CD14-positive monocyte (primary cell): ENCODE results near the gene INPP5K. TPM values are rescaled to one million over a fixed set of nuclear protein-coding genes. Genes with fewer than 3 reads are reported as not detected.

Experiments used
- DNase-seq, 3 donors: peaks; one replicate each; pipeline ENCODE4 v3.0.0-alpha.2; 2011 to 2022
- H2AFZ ChIP-seq: 2 replicates; pipeline ENCODE4 v1.6.0; 2012; ENCODE audit warnings: mild to moderate bottlenecking, low read depth, low read length, inconsistent platforms; ENCODE audit not compliant: insufficient read depth, poor library complexity, severe bottlenecking
- H3K27ac ChIP-seq, 2 donors: 1 replicate in 1 of 2; 2 replicates in 1 of 2; pipeline ENCODE4 v1.5.1; 2012 to 2013; ENCODE audit warnings: low read length in 2 of 2, control low read depth in 1 of 2, inconsistent platforms in 1 of 2, low read depth in 1 of 2, mild to moderate bottlenecking in 1 of 2
- H3K27me3 ChIP-seq, 2 donors: one replicate each; pipeline versions ENCODE4 v1.6.0 to v1.6.1; 2011 to 2013; ENCODE audit warnings: low read length in 2 of 2; ENCODE audit not compliant: control insufficient read depth in 2 of 2, insufficient read depth in 2 of 2
- H3K36me3 ChIP-seq, 2 donors: replicated peaks in 1 of 2; 1 replicate in 1 of 2; 2 replicates in 1 of 2; pipeline versions ENCODE4 v1.5.1 to v1.6.1; 2012 to 2013; ENCODE audit warnings: low read length in 2 of 2, control low read depth in 1 of 2, inconsistent platforms in 1 of 2, mild to moderate bottlenecking in 1 of 2; ENCODE audit not compliant: insufficient read depth in 2 of 2, control insufficient read depth in 1 of 2
- H3K4me1 ChIP-seq, 2 donors: 1 replicate in 1 of 2; 2 replicates in 1 of 2; pipeline versions ENCODE4 v1.5.1 to v1.6.1; 2012 to 2013; ENCODE audit warnings: low read length in 2 of 2, control low read depth in 1 of 2, inconsistent platforms in 1 of 2, mild to moderate bottlenecking in 1 of 2, moderate library complexity in 1 of 2; ENCODE audit not compliant: insufficient read depth in 2 of 2, control insufficient read depth in 1 of 2
- H3K4me2 ChIP-seq: replicated peaks from 2 replicates; pipeline ENCODE3; 2012; ENCODE audit warnings: low read length, moderate library complexity, mild to moderate bottlenecking; ENCODE audit not compliant: poor library complexity, severe bottlenecking; ENCODE audit errors: extremely low read depth
- H3K4me3 ChIP-seq, 3 experiments: fragments of 200-600 bp in 1 of 3; sonication (generic) in 1 of 3; replicated peaks in 1 of 3; 1 replicate in 2 of 3; 2 replicates in 1 of 3; pipeline ENCODE4 v1.5.1; 2011 to 2013; ENCODE audit warnings: low read length in 3 of 3, mild to moderate bottlenecking in 3 of 3, control low read depth in 2 of 3, low read depth in 2 of 3, inconsistent platforms in 1 of 3, moderate library complexity in 1 of 3
- H3K79me2 ChIP-seq: 2 replicates; pipeline ENCODE4 v1.6.0; 2012; ENCODE audit warnings: mild to moderate bottlenecking, control low read depth, inconsistent platforms, low read length, moderate library complexity; ENCODE audit not compliant: insufficient read depth
- H3K9ac ChIP-seq: 2 replicates; pipeline ENCODE4 v1.6.0; 2017; ENCODE audit warnings: low read length, mild to moderate bottlenecking; ENCODE audit not compliant: insufficient read depth, poor library complexity, severe bottlenecking
- H3K9me3 ChIP-seq, 2 donors: replicated peaks in 1 of 2; 1 replicate in 1 of 2; 2 replicates in 1 of 2; pipeline versions ENCODE4 v1.5.1 to v1.6.1; 2012 to 2013; ENCODE audit warnings: low read length in 2 of 2, control low read depth in 1 of 2; ENCODE audit not compliant: control insufficient read depth in 1 of 2, insufficient read depth in 1 of 2
- H4K20me1 ChIP-seq: 2 replicates; pipeline ENCODE4 v1.6.0; 2012; ENCODE audit warnings: mild to moderate bottlenecking, low read length, control low read depth, moderate library complexity; ENCODE audit not compliant: insufficient read depth
- H3K27ac Mint-ChIP-seq, 7 donors: one replicate each; pipeline ENCODE4 v1.8.0; 2020; ENCODE audit warnings: mild to moderate bottlenecking in 7 of 7, mixed read lengths in 7 of 7, moderate library complexity in 6 of 7, inconsistent platforms in 2 of 7
- H3K27me3 Mint-ChIP-seq, 3 donors: one replicate each; pipeline ENCODE4 v1.8.0; 2021 to 2022; ENCODE audit warnings: low read depth in 3 of 3, mild to moderate bottlenecking in 3 of 3, mixed read lengths in 3 of 3, moderate library complexity in 3 of 3, inconsistent platforms in 1 of 3
- H3K36me3 Mint-ChIP-seq, 2 donors: one replicate each; pipeline ENCODE4 v1.8.0; 2020; ENCODE audit warnings: mixed read lengths in 2 of 2, inconsistent platforms in 1 of 2, mild to moderate bottlenecking in 1 of 2
- H3K4me1 Mint-ChIP-seq: one replicate; pipeline ENCODE4 v1.8.0; 2020; ENCODE audit warnings: mild to moderate bottlenecking, mixed read lengths
- H3K4me3 Mint-ChIP-seq, 2 donors: one replicate each; pipeline ENCODE4 v1.8.0; 2020; ENCODE audit warnings: mild to moderate bottlenecking in 2 of 2, mixed read lengths in 2 of 2, moderate library complexity in 1 of 2
- H3K9me3 Mint-ChIP-seq, 7 donors: one replicate each; pipeline ENCODE4 v1.8.0; 2020 to 2022; ENCODE audit warnings: mixed read lengths in 7 of 7, mild to moderate bottlenecking in 6 of 7, moderate library complexity in 6 of 7, inconsistent platforms in 2 of 7
- WGBS: methylation state at CpG from one replicate; pipeline ENCODE4 v1.1.5; 2013; ENCODE audit warnings: missing lambda C conversion rate; ENCODE audit not compliant: insufficient coverage; 5-methylcytosine and 5-hydroxymethylcytosine counted together
- intact Hi-C, 2 donors: fragments of 100-400 bp; cut with micrococcal nuclease; formaldehyde crosslinking; loops; one replicate each; pipeline versions ENCODE4 v1.15.0 to v1.15.1; 2023
- polyA plus RNA-seq, 3 donors: library from polyadenylated mRNA; depleted of rRNA in 1 of 3; unstranded in 2 of 3; stranded (reverse) in 1 of 3; fragments of 300-500 nt in 2 of 3; fragments of >200 nt in 1 of 3; fragmentation: Illumina TruSeq in 2 of 3; gene quantifications; 1 replicate in 2 of 3; 2 replicates in 1 of 3; pipeline ENCODE4 v1.2.3, GENCODE V29; 2012 to 2021
- TF ChIP-seq, protein P1 (sequence below): fragments of 200-600 bp; IDR thresholded peaks from one replicate; pipeline ENCODE4 v1.8.0; 2022; ENCODE audit warnings: antibody characterized with exemption, mild to moderate bottlenecking

The INPP5K gene
- polyA plus RNA-seq, 3 donors, result 50.3 to 58.7 (median 53.0) TPM

DNA sequence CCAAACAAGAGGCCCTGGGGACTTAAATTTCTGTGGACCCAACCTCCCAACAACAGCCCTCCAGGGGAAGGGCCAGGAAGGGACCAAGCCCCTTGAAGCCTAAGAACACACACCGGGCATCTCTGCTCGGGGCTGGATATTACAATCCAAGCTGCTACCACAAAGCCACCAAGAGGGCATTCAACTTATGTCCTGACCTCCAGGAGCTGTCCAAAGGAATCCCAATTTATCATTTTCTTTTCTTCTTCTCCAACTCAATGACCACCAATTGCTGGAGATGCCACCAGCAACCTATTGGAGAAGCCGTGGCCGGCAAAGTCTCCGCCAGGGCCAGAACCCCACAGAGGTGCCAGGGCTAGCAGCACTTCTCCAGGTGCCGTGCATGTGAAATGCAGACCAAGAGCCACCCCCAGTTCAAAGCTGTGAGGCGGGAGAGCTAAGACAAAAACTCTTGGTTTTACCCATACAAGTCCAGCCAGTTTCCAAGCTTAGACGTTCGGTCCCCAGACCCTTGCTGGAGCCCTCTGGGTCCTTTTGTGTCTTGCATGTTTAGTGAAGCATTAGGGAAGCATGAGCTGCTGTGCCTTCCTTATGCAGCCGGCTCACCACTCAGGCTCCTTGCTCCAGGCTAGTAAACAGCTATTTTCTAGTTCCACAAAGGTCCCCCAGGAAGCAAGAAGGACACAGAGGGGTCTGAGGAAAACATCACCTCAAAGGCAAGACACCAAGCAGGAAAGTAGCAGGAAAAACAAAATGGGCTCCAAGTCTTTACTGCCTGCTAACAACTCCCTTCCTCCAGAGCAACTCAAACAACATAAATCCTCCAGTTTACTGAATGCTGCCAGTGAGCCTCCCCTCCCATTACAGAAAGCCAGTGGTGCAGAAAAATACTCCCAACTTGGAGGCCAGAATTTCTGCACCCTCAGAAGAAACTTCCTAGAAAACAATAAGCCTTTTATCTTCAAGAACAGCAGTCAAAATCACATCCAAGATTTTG lies 42.9 kb upstream of the INPP5K start:
- H3K4me3 Mint-ChIP-seq, result no peak overlapping the region
- Histone ChIP-seq H3K9me3 (no peaks in the 10 kb centered on the region), H3K36me3 (peaks cover 6 to 15% of the 10 kb centered on the region in 2 donors), H3K27me3 (no peaks in the 10 kb centered on the region), H3K79me2 (peaks cover 62% of the 10 kb centered on the region), H3K4me1 (peaks cover 41 to 58% of the 10 kb centered on the region in 2 donors), H3K4me3 (no peak overlapping the region), H3K4me2 (no peak overlapping the region), H3K9ac (no peak overlapping the region), H2AFZ (no peak overlapping the region), H4K20me1 (peaks cover 77% of the 10 kb centered on the region), H3K27ac (no peak overlapping the region)
- H3K27me3 Mint-ChIP-seq, result peaks cover 7 to 14% (median 11%) of the 10 kb centered on the region in 3 donors
- peaks cover 68% of the 10 kb centered on the region for H3K4me1 Mint-ChIP-seq
- DNase-seq, result no peak
- H3K9me3 Mint-ChIP-seq, result peaks cover 0 to 2% (median 0%) of the 10 kb centered on the region in 7 donors
- peaks cover 35 to 48% of the 10 kb centered on the region in 2 donors for H3K36me3 Mint-ChIP-seq
- TF ChIP-seq, protein P1, sequence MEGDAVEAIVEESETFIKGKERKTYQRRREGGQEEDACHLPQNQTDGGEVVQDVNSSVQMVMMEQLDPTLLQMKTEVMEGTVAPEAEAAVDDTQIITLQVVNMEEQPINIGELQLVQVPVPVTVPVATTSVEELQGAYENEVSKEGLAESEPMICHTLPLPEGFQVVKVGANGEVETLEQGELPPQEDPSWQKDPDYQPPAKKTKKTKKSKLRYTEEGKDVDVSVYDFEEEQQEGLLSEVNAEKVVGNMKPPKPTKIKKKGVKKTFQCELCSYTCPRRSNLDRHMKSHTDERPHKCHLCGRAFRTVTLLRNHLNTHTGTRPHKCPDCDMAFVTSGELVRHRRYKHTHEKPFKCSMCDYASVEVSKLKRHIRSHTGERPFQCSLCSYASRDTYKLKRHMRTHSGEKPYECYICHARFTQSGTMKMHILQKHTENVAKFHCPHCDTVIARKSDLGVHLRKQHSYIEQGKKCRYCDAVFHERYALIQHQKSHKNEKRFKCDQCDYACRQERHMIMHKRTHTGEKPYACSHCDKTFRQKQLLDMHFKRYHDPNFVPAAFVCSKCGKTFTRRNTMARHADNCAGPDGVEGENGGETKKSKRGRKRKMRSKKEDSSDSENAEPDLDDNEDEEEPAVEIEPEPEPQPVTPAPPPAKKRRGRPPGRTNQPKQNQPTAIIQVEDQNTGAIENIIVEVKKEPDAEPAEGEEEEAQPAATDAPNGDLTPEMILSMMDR, result no peak
- intact Hi-C loops, result loop anchor here in 1 of 2 donors (5.0 kb wide), 1 partner anchor 42 kb away; the partner anchor contains the start of gene INPP5K
- peak overlapping the region in 3 of 7 donors; percentile 31 to 58 (median 35) for H3K27ac Mint-ChIP-seq
- WGBS, result 95% methylated on average over 9 of the region's 10 CpGs

DNA sequence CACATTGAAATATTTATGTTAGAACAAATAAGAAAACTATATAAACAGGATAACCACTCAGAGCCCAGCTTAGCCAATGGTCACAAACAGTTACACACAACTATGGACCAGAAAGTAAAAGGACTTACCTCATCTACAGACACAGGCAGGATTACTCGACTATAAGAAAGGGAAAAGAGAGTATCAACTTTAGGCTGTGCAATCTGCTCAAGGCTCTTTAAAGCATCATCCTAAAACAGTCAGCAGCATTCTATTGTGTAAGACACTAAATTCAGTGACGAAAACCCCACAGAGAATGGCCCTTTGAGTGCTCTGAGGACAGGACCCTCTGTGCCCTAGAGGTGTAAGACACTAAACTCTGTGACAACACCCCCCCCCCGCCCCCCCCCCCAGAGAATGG lies 42.0 kb upstream of the INPP5K start:
- Histone ChIP-seq H4K20me1 (peaks cover 86% of the 10 kb centered on the region), H3K27me3 (no peaks in the 10 kb centered on the region), H3K79me2 (peaks cover 71% of the 10 kb centered on the region), H3K9ac (no peak overlapping the region), H3K4me2 (no peak overlapping the region), H3K4me3 (no peak overlapping the region), H3K27ac (no peak overlapping the region), H3K4me1 (peaks cover 41 to 56% of the 10 kb centered on the region in 2 donors), H2AFZ (no peak overlapping the region), H3K36me3 (peaks cover 10 to 24% of the 10 kb centered on the region in 2 donors), H3K9me3 (no peaks in the 10 kb centered on the region)
- intact Hi-C loops, result no loop called here
- DNase-seq, result peak in 1 of 3 donors; percentile 30
- Mint-ChIP-seq H3K27ac (peak overlapping the region in 1 of 7 donors; percentile 56), H3K36me3 (peaks cover 43 to 56% of the 10 kb centered on the region in 2 donors), H3K9me3 (peaks cover 0 to 2% (median 0%) of the 10 kb centered on the region in 7 donors), H3K27me3 (peaks cover 4 to 7% (median 5%) of the 10 kb centered on the region in 3 donors), H3K4me3 (no peak overlapping the region), H3K4me1 (peaks cover 63% of the 10 kb centered on the region)
- TF ChIP-seq, protein P1, result no peak
- WGBS, result no CpG with 5 or more reads among the region's 3 CpGs
